Keratinocyte (primary cell): ENCODE measurements around the gene PLA2G4C. TPM values are rescaled to one million over a fixed set of nuclear protein-coding genes. Genes with fewer than 3 reads are reported as not detected.
A peak's percentile ranks its signal among the peaks of the same experiment; 100 is the strongest.

ENCODE experiments used
- DNase-seq: peaks from one replicate; pipeline ENCODE4 v3.0.0-alpha.2; 2011; ENCODE audit warnings: low read depth, missing footprints, low spot score
- FAIRE-seq: peaks from 2 replicates; lab custom pipeline; 2011; peaks lifted over from hg19 to GRCh38; lab: Jason Lieb, UNC
- H2AFZ ChIP-seq: 2 replicates; pipeline ENCODE4 v1.6.0; 2012; ENCODE audit warnings: low read length, control low read depth, inconsistent platforms; ENCODE audit not compliant: control insufficient read depth
- H3K27ac ChIP-seq: 2 replicates; pipeline ENCODE4 v1.5.1; 2011; ENCODE audit warnings: low read length; ENCODE audit not compliant: control insufficient read depth, insufficient read depth
- H3K27me3 ChIP-seq: 3 replicates; pipeline ENCODE4 v1.6.0; 2011; ENCODE audit warnings: low read length; ENCODE audit not compliant: control insufficient read depth, insufficient read depth; ENCODE audit errors: extremely low read depth
- H3K36me3 ChIP-seq, 2 experiments: 2 replicates in 1 of 2; 3 replicates in 1 of 2; pipeline ENCODE4 v1.5.1; 2011; ENCODE audit warnings: low read length in 2 of 2, mild to moderate bottlenecking in 1 of 2; ENCODE audit not compliant: control insufficient read depth in 2 of 2, insufficient read depth in 2 of 2; ENCODE audit errors: extremely low read depth in 1 of 2
- H3K4me1 ChIP-seq: 3 replicates; pipeline ENCODE4 v1.5.1; 2011; ENCODE audit warnings: low read length; ENCODE audit not compliant: control insufficient read depth, insufficient read depth; ENCODE audit errors: extremely low read depth
- H3K4me2 ChIP-seq: 3 replicates; pipeline ENCODE4 v1.6.0; 2011; ENCODE audit warnings: low read depth, low read length; ENCODE audit not compliant: control insufficient read depth, insufficient read depth; ENCODE audit errors: extremely low read depth
- H3K4me3 ChIP-seq, 3 experiments: fragments of 200-600 bp in 1 of 3; sonication (generic) in 1 of 3; 2 replicates in 2 of 3; 3 replicates in 1 of 3; pipeline ENCODE4 v1.5.1; 2011 to 2016; ENCODE audit warnings: low read length in 3 of 3, mild to moderate bottlenecking in 3 of 3, control low read depth in 2 of 3, inconsistent platforms in 1 of 3, low read depth in 1 of 3, mixed read lengths in 1 of 3, mixed run types in 1 of 3, moderate library complexity in 1 of 3; ENCODE audit not compliant: control insufficient read depth in 2 of 3, insufficient read depth in 2 of 3; ENCODE audit errors: extremely low read depth in 1 of 3
- H3K79me2 ChIP-seq: 2 replicates; pipeline ENCODE4 v1.6.0; 2012; ENCODE audit warnings: low read length; ENCODE audit not compliant: control insufficient read depth, insufficient read depth
- H3K9ac ChIP-seq: 3 replicates; pipeline ENCODE4 v1.6.0; 2011; ENCODE audit warnings: low read length; ENCODE audit not compliant: control insufficient read depth, insufficient read depth; ENCODE audit errors: extremely low read depth
- H3K9me1 ChIP-seq: 3 replicates; pipeline ENCODE4 v1.6.0; 2011; ENCODE audit warnings: low read length; ENCODE audit not compliant: control insufficient read depth, insufficient read depth; ENCODE audit errors: extremely low read depth
- H3K9me3 ChIP-seq: 2 replicates; pipeline ENCODE4 v1.5.1; 2012; ENCODE audit warnings: low read depth, low read length; ENCODE audit not compliant: control insufficient read depth
- H4K20me1 ChIP-seq: 3 replicates; pipeline ENCODE4 v1.6.0; 2011; ENCODE audit warnings: low read length; ENCODE audit not compliant: control insufficient read depth, insufficient read depth; ENCODE audit errors: extremely low read depth
- CTCF ChIP-seq, 3 experiments: IDR thresholded peaks in 1 of 3; conservative IDR thresholded peaks in 1 of 3; optimal IDR thresholded peaks in 1 of 3; 2 replicates in 2 of 3; 3 replicates in 1 of 3; pipeline versions ENCODE3 to v1.5.1; 2011; ENCODE audit warnings: low read length in 3 of 3, mild to moderate bottlenecking in 3 of 3, moderate library complexity in 2 of 3, control low read depth in 1 of 3, inconsistent platforms in 1 of 3; ENCODE audit not compliant: insufficient read depth in 2 of 3; ENCODE audit errors: extremely low read depth in 1 of 3
- EZH2 ChIP-seq: IDR thresholded peaks from one replicate; pipeline ENCODE4 v1.6.1; 2012; ENCODE audit warnings: inconsistent platforms, mild to moderate bottlenecking, low read length, moderate library complexity
- dilution Hi-C: fragments of 300-500 bp; cut with MboI; formaldehyde crosslinking; loops from one replicate; pipeline ENCODE4 v1.7.0; 2020; ENCODE audit warnings: low sequenced_read_pairs; ENCODE audit not compliant: extremely low pct_ligation_motif_present
- polyA plus RNA-seq, 5 experiments: library from polyadenylated mRNA; depleted of rRNA in 3 of 5; stranded (reverse) in 3 of 5; stranded (forward) in 1 of 5; unstranded in 1 of 5; fragments of >200 nt; gene quantifications; 1 replicate in 1 of 5; 2 replicates in 3 of 5; 3 replicates in 1 of 5; pipeline versions ENCODE4 v1.2.1 to v1.2.3, GENCODE V29; 2011 to 2012; ENCODE audit warnings: missing spikeins in 2 of 5, low read depth in 1 of 5, low replicate concordance in 1 of 5

Gene PLA2G4C
- polyA plus RNA-seq, 1 donor (not counting 4 experiments of a cell fraction or from before 2014, with no cell fraction given), result 0.35 TPM

- dilution Hi-C loops, result no loop called here
- FAIRE-seq, result no peak
Observed at GRCh38 chr19:48102870-48103751, 7.5 kb downstream of the PLA2G4C start.

GRCh38 chr19:48095612-48096175, 14.9 kb downstream of the PLA2G4C start:
- Histone ChIP-seq H3K79me2 (no peaks in the 10 kb centered on the region), H3K9me1 (no peaks in the 10 kb centered on the region), H3K27ac (no peak overlapping the region), H3K9ac (no peak overlapping the region), H3K36me3 (no peaks in the 10 kb centered on the region), H3K27me3 (peaks cover 9% of the 10 kb centered on the region), H3K4me2 (no peak overlapping the region), H4K20me1 (no peaks in the 10 kb centered on the region), H2AFZ (no peak overlapping the region), H3K4me3 (no peak overlapping the region), H3K4me1 (no peaks in the 10 kb centered on the region), H3K9me3 (no peaks in the 10 kb centered on the region)
- DNase-seq, result no peak
- dilution Hi-C loops, result no loop called here
- TF ChIP-seq EZH2, result no peak
- no peak for TF ChIP-seq CTCF (optimal IDR thresholded peaks at IDR 0.05 in 1 of 3, IDR thresholded peaks at IDR 0.05 in 1 of 3, conservative IDR thresholded peaks at IDR 0.05 in 1 of 3; ENCODE audit: extremely low read depth in 1 of 3, insufficient read depth in 2 of 3, low read length in 3 of 3)
- no peak for FAIRE-seq

More at GRCh38 chr19:48102870-48103751, 7.5 kb downstream of the PLA2G4C start:
- TF ChIP-seq EZH2 (no peak), CTCF (optimal IDR thresholded peaks at IDR 0.05 in 1 of 3, IDR thresholded peaks at IDR 0.05 in 1 of 3, conservative IDR thresholded peaks at IDR 0.05 in 1 of 3; ENCODE audit: extremely low read depth in 1 of 3, insufficient read depth in 2 of 3, low read length in 3 of 3) (peak; percentile 57 to 69 (median 62))
- Histone ChIP-seq H3K9ac (no peak overlapping the region), H2AFZ (no peak overlapping the region), H3K27ac (no peak overlapping the region), H3K36me3 (no peaks in the 10 kb centered on the region), H4K20me1 (no peaks in the 10 kb centered on the region), H3K79me2 (no peaks in the 10 kb centered on the region), H3K9me3 (no peaks in the 10 kb centered on the region), H3K4me1 (peaks cover 5% of the 10 kb centered on the region), H3K27me3 (no peaks in the 10 kb centered on the region), H3K4me3 (no peak overlapping the region), H3K4me2 (no peak overlapping the region), H3K9me1 (no peaks in the 10 kb centered on the region)
- DNase-seq, result no peak
